Renal cortex interstitium (tissue), 11 donors: ENCODE results near the gene AKR1D1. TPM values are rescaled to one million over a fixed set of nuclear protein-coding genes. Genes with fewer than 3 reads are reported as not detected.
"Not testable (repeated sequence)": the region's sequence is repeated elsewhere in the genome, so short reads cannot be mapped to it uniquely, and the experiment has no call there.

Experiments
- DNase-seq, 11 donors: peaks; one replicate each; pipeline ENCODE4 v3.0.0-alpha.2; 2013; ENCODE audit warnings: low read depth in 9 of 11, low spot score in 4 of 11; ENCODE audit errors: extremely low read depth in 1 of 11
- polyA plus RNA-seq, 3 donors: library from polyadenylated mRNA; unstranded; fragments of 120-200 nt; gene quantifications; one replicate each; pipeline ENCODE4 v1.2.1, GENCODE V29; 2013; ENCODE audit not compliant: insufficient read length in 3 of 3

Gene AKR1D1
- polyA plus RNA-seq, 3 donors, result 0.13 to 0.20 (median 0.17) TPM

- no peak for DNase-seq
These were observed 9.3 kb upstream of the AKR1D1 start for GRCh38 chr7:138066954-138067394.

- no peak for DNase-seq
These were observed 8.5 kb upstream of the AKR1D1 start for GRCh38 chr7:138067774-138068173.

GRCh38 chr7:138070908-138071307 is 5.4 kb upstream of the AKR1D1 start:
- DNase-seq, result no peak

GRCh38 chr7:138072726-138073125 is 3.5 kb upstream of the AKR1D1 start:
- DNase-seq, result no peak

- no peak for DNase-seq
These were observed 2.1 kb upstream of the AKR1D1 start for GRCh38 chr7:138074121-138074520.

GRCh38 chr7:138074540-138074939 is 1.7 kb upstream of the AKR1D1 start:
- no peak for DNase-seq

- no peak for DNase-seq
These were observed 909 bp upstream of the AKR1D1 start for GRCh38 chr7:138075350-138075749.

- DNase-seq, result not testable (repeated sequence)
These were observed 473 bp upstream of the AKR1D1 start for GRCh38 chr7:138075786-138076185.

GRCh38 chr7:138077809-138078208 is 1.6 kb downstream of the AKR1D1 start:
- DNase-seq, result no peak

GRCh38 chr7:138079137-138079536 is 2.9 kb downstream of the AKR1D1 start:
- no peak for DNase-seq

GRCh38 chr7:138081868-138082267 is 5.6 kb downstream of the AKR1D1 start:
- DNase-seq, result no peak

- no peak for DNase-seq
These were observed 7.6 kb downstream of the AKR1D1 start for GRCh38 chr7:138083859-138084258.

- no peak for DNase-seq
These were observed 10.5 kb downstream of the AKR1D1 start for GRCh38 chr7:138086563-138087270.

GRCh38 chr7:138089080-138089901 is 13.0 kb downstream of the AKR1D1 start:
- no peak for DNase-seq

- DNase-seq, result no peak
These were observed 14.8 kb downstream of the AKR1D1 start for GRCh38 chr7:138091032-138091431.

- not testable (repeated sequence) for DNase-seq
These were observed 15.6 kb downstream of the AKR1D1 start for GRCh38 chr7:138091840-138092239.

- DNase-seq, result no peak
These were observed 16.3 kb downstream of the AKR1D1 start for GRCh38 chr7:138092486-138093028.

GRCh38 chr7:138095972-138096935 is 20.0 kb downstream of the AKR1D1 start:
- no peak for DNase-seq
